Activated CD4-positive, alpha-beta T cell treated with anti-CD3 and anti-CD28 coated beads for 36 hours (primary cell): ENCODE results near the gene RBBP6. TPM values are rescaled to one million over a fixed set of nuclear protein-coding genes. Genes with fewer than 3 reads are reported as not detected.

ENCODE experiments used
- ATAC-seq: fragments of 200-7000 bp; cut with Tn5 transposase; one replicate; pipeline ENCODE4 v1.10.0; 2021; ENCODE audit warnings: mild to moderate bottlenecking, moderate library complexity
- CTCF ChIA-PET: fragments of 350-600 bp; sonication (Branson Sonifier 250); formaldehyde crosslinking; loops from one replicate; lab custom pipeline; 2021; ENCODE audit warnings: antibody characterized with exemption; lab: Charles Lee
- POLR2A ChIA-PET: fragments of 350-600 bp; sonication (Branson Sonifier 250); formaldehyde crosslinking; loops from one replicate; lab custom pipeline; 2021; ENCODE audit warnings: antibody characterized with exemption, inconsistent platforms; lab: Charles Lee
- DNase-seq: peaks from one replicate; pipeline ENCODE4 v3.0.0-alpha.2; 2020
- H3K27ac Mint-ChIP-seq: one replicate; pipeline ENCODE4 v1.8.0; 2021; ENCODE audit warnings: mixed read lengths
- H3K27me3 Mint-ChIP-seq: one replicate; pipeline ENCODE4 v1.8.0; 2021; ENCODE audit warnings: mixed read lengths
- H3K36me3 Mint-ChIP-seq: one replicate; pipeline ENCODE4 v1.8.0; 2021; ENCODE audit warnings: low read depth, mixed read lengths
- H3K4me1 Mint-ChIP-seq: one replicate; pipeline ENCODE4 v1.8.0; 2021; ENCODE audit warnings: mixed read lengths
- H3K4me3 Mint-ChIP-seq: one replicate; pipeline ENCODE4 v1.8.0; 2021; ENCODE audit warnings: mild to moderate bottlenecking, moderate library complexity, mixed read lengths
- H3K9me3 Mint-ChIP-seq: one replicate; pipeline ENCODE4 v1.8.0; 2021; ENCODE audit warnings: low read depth, mixed read lengths
- intact Hi-C, 2 experiments: fragments of 100-400 bp; cut with DNase I in 1 of 2; cut with micrococcal nuclease in 1 of 2; formaldehyde crosslinking; loops; one replicate each; pipeline versions ENCODE4 v1.14.2 to v1.15.1; 2022 to 2024; cut with DNase I, micrococcal nuclease
- total RNA-seq, 2 experiments: library from RNA; stranded (reverse); gene quantifications; one replicate each; pipeline ENCODE4 v1.2.3, GENCODE V29; 2021

The RBBP6 gene
- total RNA-seq, 2 experiments from 2014 or later = 70.7 to 71.1 TPM

DNA sequence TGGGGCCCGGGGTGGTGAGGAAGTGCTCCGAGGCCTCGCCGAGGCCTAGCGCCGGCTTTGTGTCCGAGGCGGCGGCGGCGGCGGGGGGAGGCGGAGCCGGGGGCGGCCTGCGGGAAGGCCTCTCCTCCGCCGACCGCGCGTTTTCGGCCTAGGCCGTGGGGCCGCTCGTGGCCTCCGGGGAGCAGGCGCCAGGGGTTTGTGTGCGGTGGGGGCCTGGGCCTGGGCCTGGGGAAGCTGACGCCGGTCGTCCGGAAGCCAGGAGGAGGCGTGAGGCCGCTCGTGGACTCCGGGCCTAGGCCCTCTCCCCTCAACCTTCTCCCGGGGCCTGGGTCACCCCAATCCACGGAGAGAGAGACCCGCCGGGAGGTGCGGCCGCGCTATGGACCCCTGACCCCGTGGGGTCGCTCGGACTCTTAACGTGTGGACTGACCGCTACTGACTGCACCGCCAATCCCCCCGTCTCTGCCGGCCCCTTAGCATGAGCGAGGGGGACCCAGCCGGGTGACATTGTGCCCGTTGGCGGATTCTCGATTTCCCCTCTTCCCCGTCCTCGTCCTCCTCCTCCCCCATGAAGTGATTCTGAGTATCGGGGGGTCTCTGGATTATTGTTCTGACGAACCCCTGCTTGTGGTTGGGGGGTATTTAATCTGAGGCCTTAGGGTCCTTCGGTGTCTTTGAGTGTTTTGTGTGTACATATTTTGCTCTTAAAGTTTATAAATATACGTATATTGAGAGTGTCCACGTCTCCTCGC is 660 bp downstream of the RBBP6 start:
- Mint-ChIP-seq H3K36me3 (peaks cover 43% of the 10 kb centered on the region), H3K27ac (peak overlapping the region; percentile 94), H3K4me1 (peaks cover 27% of the 10 kb centered on the region), H3K27me3 (no peaks in the 10 kb centered on the region), H3K4me3 (peak overlapping the region; percentile 90), H3K9me3 (no peaks in the 10 kb centered on the region)
- intact Hi-C loops = loop anchor here (1.0 to 10.0 kb wide), 13 partner anchors 129 to 983 kb away; partner anchors contain the start of genes ARHGAP17 (in 1 of the 2), DCTN5 (in 1 of the 2), EARS2 (in 1 of the 2) and LCMT1 (in 1 of the 2)
- ATAC-seq (peak; percentile 15), DNase-seq (peak; percentile 73)
- CTCF ChIA-PET = interaction anchor here (0.9 to 1.4 kb wide), 2 partner anchors 129 to 135 kb away, joined by 3 to 6 read pairs; no protein-coding TSS in a partner anchor
- POLR2A ChIA-PET = no interaction called here

DNA sequence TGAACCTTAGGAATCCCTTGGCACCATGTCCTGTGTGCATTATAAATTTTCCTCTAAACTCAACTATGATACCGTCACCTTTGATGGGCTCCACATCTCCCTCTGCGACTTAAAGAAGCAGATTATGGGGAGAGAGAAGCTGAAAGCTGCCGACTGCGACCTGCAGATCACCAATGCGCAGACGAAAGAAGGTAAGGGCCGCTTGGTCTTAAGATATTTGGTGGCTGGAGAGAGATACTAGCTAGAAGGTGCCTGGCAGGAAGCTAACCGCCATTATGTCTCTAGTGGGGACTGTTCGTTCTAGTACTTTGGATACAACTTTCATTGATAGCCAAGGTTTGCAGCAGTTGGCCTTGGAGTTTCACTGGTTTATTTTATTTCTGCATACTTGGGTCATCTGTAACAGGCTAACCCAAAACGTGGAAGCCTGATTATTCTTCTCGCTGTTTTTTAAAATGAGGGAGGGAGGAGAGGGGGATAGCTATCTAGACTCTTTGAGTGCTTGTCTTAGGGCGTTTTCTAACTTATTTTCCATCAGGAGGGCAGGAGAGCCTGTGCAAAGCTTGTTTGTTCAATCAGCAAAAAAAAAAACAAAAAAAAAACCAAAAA is 1.3 kb downstream of the RBBP6 start:
- no peaks in the 10 kb centered on the region for H3K9me3 Mint-ChIP-seq
- peaks cover 34% of the 10 kb centered on the region for H3K4me1 Mint-ChIP-seq
- H3K27ac Mint-ChIP-seq = peak overlapping the region; percentile 94
- intact Hi-C loops = loop anchor here (1.0 to 10.0 kb wide), 4 partner anchors 128 to 571 kb away; partner anchors contain the start of gene LCMT1 (in 1 of the 2)
- peak overlapping the region; percentile 90 for H3K4me3 Mint-ChIP-seq
- peaks cover 48% of the 10 kb centered on the region for H3K36me3 Mint-ChIP-seq
- no peak for ATAC-seq
- H3K27me3 Mint-ChIP-seq = no peaks in the 10 kb centered on the region
- peak; percentile 33 for DNase-seq
- POLR2A ChIA-PET = interaction anchor here (0.6 kb wide), 1 partner anchor 491 kb away, joined by 3 read pairs; no protein-coding TSS in a partner anchor
- CTCF ChIA-PET = interaction anchor here (0.9 to 1.4 kb wide), 2 partner anchors 129 to 134 kb away, joined by 3 to 6 read pairs; no protein-coding TSS in a partner anchor

DNA sequence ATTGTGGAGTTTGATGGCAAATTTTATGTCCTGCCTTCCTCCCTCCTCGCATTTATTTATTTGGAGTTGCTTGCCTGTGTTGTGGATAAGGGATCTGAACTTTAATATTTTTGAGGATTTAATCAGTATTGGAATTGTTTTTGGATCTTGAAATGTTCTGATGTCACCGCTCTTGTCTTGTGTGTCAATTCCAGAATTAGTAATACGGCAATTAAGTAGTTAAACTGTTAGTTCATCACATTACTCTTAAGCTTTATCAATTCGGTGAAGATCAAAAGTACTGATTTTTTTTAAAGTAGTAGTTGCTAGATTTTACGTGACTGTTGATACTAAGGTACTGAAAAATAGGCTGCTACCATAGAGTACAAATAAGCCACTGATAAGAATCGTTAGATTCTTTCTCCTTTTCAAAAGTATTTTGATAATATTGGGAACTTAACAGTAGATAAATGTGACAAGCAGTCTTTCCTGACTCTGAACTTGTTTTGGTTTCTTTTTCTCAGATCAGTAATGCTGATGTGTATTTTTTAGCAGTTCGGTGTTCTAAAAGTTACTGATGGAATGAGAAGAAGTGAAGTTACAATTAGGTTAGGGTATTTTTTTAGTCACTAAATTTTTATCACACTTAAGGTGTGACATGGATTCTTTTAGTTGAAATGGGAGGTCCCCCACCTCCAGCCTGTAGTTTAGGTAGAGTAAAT is 2.0 kb downstream of the RBBP6 start:
- DNase-seq (peak; percentile 21), ATAC-seq (no peak)
- Mint-ChIP-seq H3K9me3 (no peaks in the 10 kb centered on the region), H3K4me3 (peak overlapping the region; percentile 90), H3K27ac (peak overlapping the region; percentile 94), H3K27me3 (no peaks in the 10 kb centered on the region), H3K36me3 (peaks cover 50% of the 10 kb centered on the region), H3K4me1 (peaks cover 37% of the 10 kb centered on the region)
- ChIA-PET CTCF (interaction anchor here (0.9 to 1.4 kb wide), 2 partner anchors 128 to 134 kb away, joined by 3 to 6 read pairs; no protein-coding TSS in a partner anchor), POLR2A (interaction anchor here (0.6 kb wide), 5 partner anchors 25 to 1129 kb away, joined by 3 to 6 read pairs (median 3); no protein-coding TSS in a partner anchor)
- intact Hi-C loops = loop anchor here (1.0 to 10.0 kb wide), 4 partner anchors 127 to 570 kb away; partner anchors contain the start of gene LCMT1 (in 1 of the 2)

DNA sequence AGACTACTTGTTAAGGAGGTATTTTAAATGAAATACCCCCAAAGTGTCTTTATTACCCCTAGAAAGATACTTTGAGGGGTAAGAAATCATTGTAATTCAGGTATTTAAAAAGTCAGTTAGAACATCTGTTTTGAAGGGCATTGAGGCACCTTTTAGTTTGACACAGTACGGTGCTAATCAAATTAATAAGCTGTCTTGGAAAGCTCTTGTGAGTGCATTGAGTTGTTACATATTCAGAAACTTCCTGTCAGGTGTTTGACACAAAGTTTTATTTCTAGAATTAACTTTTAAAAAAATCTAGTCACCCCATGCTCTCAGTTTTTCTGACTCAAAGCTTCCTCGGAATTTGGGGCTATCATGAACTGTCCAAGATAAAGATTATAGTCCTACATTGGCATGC is 4.6 kb downstream of the RBBP6 start:
- H3K4me1 Mint-ChIP-seq = peaks cover 47% of the 10 kb centered on the region
- H3K36me3 Mint-ChIP-seq = peaks cover 67% of the 10 kb centered on the region
- DNase-seq (no peak), ATAC-seq (no peak)
- H3K27ac Mint-ChIP-seq = peak overlapping the region; percentile 38
- intact Hi-C loops = loop anchor here (5.0 to 10.0 kb wide), 2 partner anchors 188 to 211 kb away; no protein-coding TSS in a partner anchor
- peak overlapping the region; percentile 48 for H3K4me3 Mint-ChIP-seq
- POLR2A ChIA-PET = interaction anchor here (0.7 kb wide), 1 partner anchor 197 kb away, joined by 3 read pairs; no protein-coding TSS in a partner anchor
- no peaks in the 10 kb centered on the region for H3K9me3 Mint-ChIP-seq
- CTCF ChIA-PET = interaction anchor here (1.3 kb wide), 1 partner anchor 9 kb away, joined by 4 read pairs; no protein-coding TSS in a partner anchor
- no peaks in the 10 kb centered on the region for H3K27me3 Mint-ChIP-seq

DNA sequence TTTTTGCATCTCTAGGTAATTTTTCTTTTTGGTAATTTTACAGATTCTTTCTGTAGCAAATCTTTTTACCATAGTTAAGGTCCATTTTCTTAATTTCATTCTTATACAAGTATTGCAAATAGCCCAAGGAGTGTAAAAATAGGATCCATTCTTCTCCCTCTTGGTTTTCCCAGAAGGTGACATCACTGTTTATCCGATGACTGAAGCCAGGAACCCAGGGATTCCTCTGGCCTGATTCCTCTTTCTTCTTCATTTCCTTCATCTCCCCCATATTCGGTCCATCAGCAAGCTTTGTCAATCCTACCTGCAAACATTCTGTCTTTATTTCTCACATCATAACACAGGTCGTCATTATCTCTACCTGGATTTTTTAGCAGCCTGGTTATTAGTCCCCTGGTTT is 5.3 kb downstream of the RBBP6 start:
- CTCF ChIA-PET = interaction anchor here (1.3 kb wide), 1 partner anchor 8 kb away, joined by 4 read pairs; no protein-coding TSS in a partner anchor
- H3K27ac Mint-ChIP-seq = peak overlapping the region; percentile 65

DNA sequence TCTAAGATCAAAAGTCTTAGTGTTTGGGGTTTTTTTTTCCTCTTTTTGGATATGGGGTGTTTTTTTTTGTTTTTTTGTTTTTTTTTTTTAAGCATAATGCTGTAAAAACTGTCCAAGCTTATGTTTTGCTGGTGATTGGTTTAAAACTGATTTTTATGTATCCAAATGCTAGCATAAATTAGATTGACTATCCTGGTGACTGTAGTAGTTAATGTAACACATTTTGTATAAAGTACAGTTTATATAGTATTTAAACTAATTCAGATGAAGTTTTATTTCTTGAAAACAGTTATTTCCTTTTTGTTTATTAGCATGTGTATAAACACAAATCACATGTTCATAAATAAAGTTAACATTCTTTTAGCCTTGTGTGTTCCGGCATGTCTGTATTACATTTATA is 10.9 kb downstream of the RBBP6 start:
- ChIA-PET CTCF (interaction anchor here (0.6 to 1.6 kb wide), 6 partner anchors 8 to 513 kb away, joined by 3 to 7 read pairs (median 3); no protein-coding TSS in a partner anchor), POLR2A (interaction anchor here (0.6 kb wide), 1 partner anchor 199 kb away, joined by 4 read pairs; no protein-coding TSS in a partner anchor)
- intact Hi-C loops = no loop called here
- no peak for ATAC-seq
- no peak for DNase-seq
- Mint-ChIP-seq H3K4me1 (peaks cover 41% of the 10 kb centered on the region), H3K27ac (no peak overlapping the region), H3K4me3 (no peak overlapping the region), H3K27me3 (no peaks in the 10 kb centered on the region), H3K36me3 (peaks cover 48% of the 10 kb centered on the region), H3K9me3 (no peaks in the 10 kb centered on the region)

More for the DNA sequence above, 5.3 kb downstream of the RBBP6 start:
- no peak for ATAC-seq
- Mint-ChIP-seq H3K27me3 (no peaks in the 10 kb centered on the region), H3K4me3 (no peak overlapping the region), H3K36me3 (peaks cover 71% of the 10 kb centered on the region), H3K4me1 (peaks cover 54% of the 10 kb centered on the region), H3K9me3 (no peaks in the 10 kb centered on the region)
- intact Hi-C loops = loop anchor here (5.0 to 10.0 kb wide), 2 partner anchors 188 to 210 kb away; no protein-coding TSS in a partner anchor
- no peak for DNase-seq
- POLR2A ChIA-PET = interaction anchor here (0.7 kb wide), 1 partner anchor 182 kb away, joined by 3 read pairs; no protein-coding TSS in a partner anchor

DNA sequence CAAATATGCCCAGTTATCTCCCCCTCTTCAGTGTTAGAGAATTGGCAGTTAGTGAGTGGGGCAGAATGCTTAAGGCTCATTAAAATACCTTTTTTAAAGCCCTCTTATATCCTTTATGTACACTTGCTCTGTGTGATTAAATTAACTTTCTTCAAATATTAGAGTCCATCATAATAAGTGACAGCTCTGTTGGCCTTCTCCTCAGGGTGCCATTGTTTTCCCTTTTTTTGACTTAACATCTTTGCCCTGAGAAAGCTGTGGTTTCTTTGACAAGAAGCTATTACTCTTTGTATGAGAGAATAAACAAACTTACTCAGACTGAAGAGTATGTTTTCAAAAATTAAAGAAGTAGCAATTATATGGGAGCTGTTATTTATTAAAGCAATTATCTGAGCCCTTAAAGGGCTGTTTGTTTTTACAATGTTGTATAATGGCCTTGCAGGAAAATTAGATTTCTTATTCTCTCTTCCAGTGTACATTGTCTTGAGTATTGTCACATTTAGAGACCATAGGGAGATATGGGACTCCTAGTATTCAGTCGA is 13.4 kb downstream of the RBBP6 start:
- H3K9me3 Mint-ChIP-seq = no peaks in the 10 kb centered on the region
- H3K27me3 Mint-ChIP-seq = no peaks in the 10 kb centered on the region
- intact Hi-C loops = no loop called here
- peaks cover 48% of the 10 kb centered on the region for H3K36me3 Mint-ChIP-seq
- ATAC-seq (no peak), DNase-seq (no peak)
- CTCF ChIA-PET = interaction anchor here (0.6 to 1.6 kb wide), 5 partner anchors 9 to 24 kb away, joined by 3 to 5 read pairs (median 3); no protein-coding TSS in a partner anchor
- H3K4me1 Mint-ChIP-seq = peaks cover 28% of the 10 kb centered on the region
- no peak overlapping the region for H3K4me3 Mint-ChIP-seq
- H3K27ac Mint-ChIP-seq = no peak overlapping the region
- POLR2A ChIA-PET = no interaction called here

DNA sequence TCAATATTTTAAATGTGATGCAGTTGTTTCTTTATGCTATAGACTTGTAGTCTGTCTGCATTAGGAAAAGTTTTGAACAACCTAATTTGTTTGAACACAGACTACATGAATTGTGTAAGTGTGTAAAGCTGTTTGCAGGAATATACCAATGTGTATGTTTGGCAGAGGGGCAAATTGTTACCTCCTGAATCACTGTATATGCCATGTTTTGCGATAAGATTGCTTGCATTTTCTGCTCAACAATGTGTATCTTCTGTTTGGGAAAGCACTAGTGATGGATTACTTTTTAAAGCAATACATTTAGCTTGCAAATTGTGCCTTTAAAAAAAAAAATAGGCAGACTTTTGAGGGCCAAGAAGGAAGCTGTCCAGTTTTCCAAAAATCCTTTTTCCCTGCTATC is 14.6 kb downstream of the RBBP6 start:
- POLR2A ChIA-PET = no interaction called here
- no peak for ATAC-seq
- CTCF ChIA-PET = interaction anchor here (0.7 to 1.2 kb wide), 2 partner anchors 15 to 395 kb away, joined by 3 to 4 read pairs; partner anchors contain the start of gene RBBP6
- DNase-seq = no peak
- Mint-ChIP-seq H3K4me1 (peaks cover 23% of the 10 kb centered on the region), H3K27ac (no peak overlapping the region), H3K27me3 (no peaks in the 10 kb centered on the region), H3K9me3 (no peaks in the 10 kb centered on the region), H3K4me3 (no peak overlapping the region), H3K36me3 (peaks cover 49% of the 10 kb centered on the region)
- intact Hi-C loops = no loop called here

DNA sequence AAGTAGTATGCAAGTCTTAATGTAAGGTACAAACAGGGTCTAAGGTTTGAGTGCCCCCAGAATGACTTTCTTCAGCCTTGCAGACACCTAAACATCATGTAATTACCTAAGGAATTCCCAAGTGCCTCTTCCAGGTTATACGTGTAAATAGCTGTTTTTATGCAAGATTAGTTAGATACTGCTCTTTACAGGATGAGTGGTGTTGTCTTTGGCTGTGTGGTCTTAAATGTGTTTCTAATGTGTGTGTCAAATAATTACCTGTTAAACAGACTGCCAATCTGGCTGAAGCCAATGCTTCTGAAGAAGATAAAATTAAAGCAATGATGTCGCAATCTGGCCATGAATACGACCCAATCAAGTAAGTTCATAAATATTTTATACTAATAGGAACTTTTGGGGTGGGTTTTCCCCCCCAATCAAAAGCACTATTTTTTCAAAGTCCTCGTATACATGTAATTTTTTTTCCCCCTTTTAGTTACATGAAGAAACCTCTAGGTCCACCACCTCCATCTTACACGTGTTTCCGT is 16.0 kb downstream of the RBBP6 start:
- H3K27me3 Mint-ChIP-seq = no peaks in the 10 kb centered on the region
- CTCF ChIA-PET = no interaction called here
- peaks cover 12% of the 10 kb centered on the region for H3K4me1 Mint-ChIP-seq
- H3K9me3 Mint-ChIP-seq = no peaks in the 10 kb centered on the region
- ATAC-seq (no peak), DNase-seq (no peak)
- peaks cover 50% of the 10 kb centered on the region for H3K36me3 Mint-ChIP-seq
- no peak overlapping the region for H3K27ac Mint-ChIP-seq
- no peak overlapping the region for H3K4me3 Mint-ChIP-seq
- intact Hi-C loops = no loop called here
- POLR2A ChIA-PET = no interaction called here

DNA sequence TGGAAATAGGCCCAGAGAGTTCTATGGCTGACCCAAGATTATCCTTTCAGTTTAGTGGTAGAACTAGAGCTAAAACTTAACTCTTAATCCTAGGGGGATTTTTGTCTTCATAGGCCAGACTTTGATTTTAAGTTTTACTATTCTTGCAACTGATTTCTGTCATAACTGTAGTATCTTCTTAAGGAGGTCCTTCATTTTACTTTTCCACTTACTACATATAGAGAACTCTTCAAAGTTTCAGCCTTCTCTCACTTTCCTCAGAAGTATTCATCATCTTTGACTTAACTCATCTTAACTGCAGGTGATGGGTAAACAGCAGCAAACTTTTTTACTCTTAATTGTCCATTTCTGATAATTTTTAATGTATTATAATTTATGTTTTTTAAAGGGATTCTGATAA is 23.4 kb downstream of the RBBP6 start:
- H3K4me1 Mint-ChIP-seq = peaks cover 9% of the 10 kb centered on the region
- CTCF ChIA-PET = interaction anchor here (1.4 kb wide), 1 partner anchor 17 kb away, joined by 3 read pairs; no protein-coding TSS in a partner anchor
- no peak overlapping the region for H3K27ac Mint-ChIP-seq
- POLR2A ChIA-PET = no interaction called here
- no peak for DNase-seq
- H3K36me3 Mint-ChIP-seq = peaks cover 72% of the 10 kb centered on the region
- no peaks in the 10 kb centered on the region for H3K9me3 Mint-ChIP-seq
- H3K4me3 Mint-ChIP-seq = no peak overlapping the region
- intact Hi-C loops = no loop called here
- ATAC-seq = peak; percentile 47
- H3K27me3 Mint-ChIP-seq = no peaks in the 10 kb centered on the region
